Measurements from ENCODE around the gene TRPM5.

Gene TRPM5

GRCh38 chr11:2395856-2396255 is 48.5 kb downstream of the TRPM5 start:
- no peak overlapping the region for H3K27ac ChIP-seq
- no peak overlapping the region for H3K4me3 ChIP-seq
- DNase-seq: no peak
- intact Hi-C loops (cut with DNase I; ENCODE audit: low total_unique reads): no loop called here
- no peak for TF ChIP-seq CTCF (IDR thresholded peaks at IDR 0.05)
- peaks cover 0 to 28% (median 22%) of the 10 kb centered on the region in 4 donors for H3K4me1 ChIP-seq
- H3K36me3 ChIP-seq: peaks cover 25 to 75% (median 64%) of the 10 kb centered on the region in 3 donors
- H3K27me3 ChIP-seq: no peaks in the 10 kb centered on the region
- no peaks in the 10 kb centered on the region for H3K9me3 ChIP-seq

GRCh38 chr11:2395211-2395730 is 49.0 kb downstream of the TRPM5 start:
- Histone ChIP-seq H3K27me3 (no peaks in the 10 kb centered on the region), H3K9me3 (no peaks in the 10 kb centered on the region), H3K36me3 (peaks cover 25 to 81% (median 64%) of the 10 kb centered on the region in 3 donors), H3K4me1 (peaks cover 0 to 34% (median 28%) of the 10 kb centered on the region in 4 donors), H3K27ac (peak overlapping the region in 1 of 2 donors; percentile 8), H3K4me3 (no peak overlapping the region)
- TF ChIP-seq CTCF (IDR thresholded peaks at IDR 0.05): no peak
- intact Hi-C loops (cut with DNase I; ENCODE audit: low total_unique reads): no loop called here
- DNase-seq: no peak

- H3K4me1 ChIP-seq: peaks cover 0 to 39% (median 32%) of the 10 kb centered on the region in 4 donors
- no peaks in the 10 kb centered on the region for H3K9me3 ChIP-seq
- peak overlapping the region in 1 of 2 donors; percentile 8 for H3K27ac ChIP-seq
- no peak for DNase-seq
- TF ChIP-seq CTCF (IDR thresholded peaks at IDR 0.05): no peak
- H3K27me3 ChIP-seq: no peaks in the 10 kb centered on the region
- intact Hi-C loops (cut with DNase I; ENCODE audit: low total_unique reads): no loop called here
- H3K4me3 ChIP-seq: no peak overlapping the region
- H3K36me3 ChIP-seq: peaks cover 25 to 82% (median 64%) of the 10 kb centered on the region in 3 donors
Measured at GRCh38 chr11:2394818-2395105, 49.6 kb downstream of the TRPM5 start.

Measured in tibial artery (tissue), 4 donors.